ENCODE results near the gene RIN1. TPM values are rescaled to one million over a fixed set of nuclear protein-coding genes. Genes with fewer than 3 reads are reported as not detected.

The RIN1 gene
- total RNA-seq, 2 donors from 2014 or later, result 0.99 to 11.4 TPM

DNA sequence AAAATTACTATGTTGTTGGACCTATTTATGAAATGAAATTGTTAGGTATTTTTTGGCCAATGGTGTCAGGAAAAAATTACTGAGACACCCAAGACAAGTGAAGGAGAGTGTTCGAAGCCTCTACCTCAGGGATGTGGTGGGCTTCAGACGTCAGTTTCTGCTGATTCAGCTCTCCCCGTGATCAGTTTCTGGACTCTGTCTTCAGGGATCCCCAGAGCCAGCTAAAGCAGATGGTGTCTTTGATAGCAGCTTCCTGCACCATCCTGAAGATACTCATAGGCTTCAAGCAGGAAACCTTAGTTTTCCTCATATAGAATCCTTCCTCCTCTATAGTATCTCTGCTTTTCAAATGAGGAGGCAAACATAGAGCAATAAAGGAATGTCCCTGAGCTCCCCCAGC is 26.8 kb downstream of the RIN1 start:
- DNase-seq, result no peak
- H3K27ac ChIP-seq, result no peak overlapping the region
- H3K9me3 ChIP-seq, result no peaks in the 10 kb centered on the region
- ATAC-seq, result no peak
- WGBS, 2 donors, result 52 to 65% methylated on average over 3 of the region's 3 CpGs
- H3K36me3 ChIP-seq (replicated peaks in 1 of 2; ENCODE audit: insufficient read depth in 1 of 2, low read depth in 2 of 2), result no peaks in the 10 kb centered on the region
- peaks cover 21% of the 10 kb centered on the region for H3K4me1 ChIP-seq
- no peak overlapping the region for H3K4me3 ChIP-seq
- intact Hi-C loops (cut with DNase I), result no loop called here
- TF ChIP-seq POLR2A (IDR thresholded peaks at IDR 0.05), result no peak
- TF ChIP-seq, protein P1, sequence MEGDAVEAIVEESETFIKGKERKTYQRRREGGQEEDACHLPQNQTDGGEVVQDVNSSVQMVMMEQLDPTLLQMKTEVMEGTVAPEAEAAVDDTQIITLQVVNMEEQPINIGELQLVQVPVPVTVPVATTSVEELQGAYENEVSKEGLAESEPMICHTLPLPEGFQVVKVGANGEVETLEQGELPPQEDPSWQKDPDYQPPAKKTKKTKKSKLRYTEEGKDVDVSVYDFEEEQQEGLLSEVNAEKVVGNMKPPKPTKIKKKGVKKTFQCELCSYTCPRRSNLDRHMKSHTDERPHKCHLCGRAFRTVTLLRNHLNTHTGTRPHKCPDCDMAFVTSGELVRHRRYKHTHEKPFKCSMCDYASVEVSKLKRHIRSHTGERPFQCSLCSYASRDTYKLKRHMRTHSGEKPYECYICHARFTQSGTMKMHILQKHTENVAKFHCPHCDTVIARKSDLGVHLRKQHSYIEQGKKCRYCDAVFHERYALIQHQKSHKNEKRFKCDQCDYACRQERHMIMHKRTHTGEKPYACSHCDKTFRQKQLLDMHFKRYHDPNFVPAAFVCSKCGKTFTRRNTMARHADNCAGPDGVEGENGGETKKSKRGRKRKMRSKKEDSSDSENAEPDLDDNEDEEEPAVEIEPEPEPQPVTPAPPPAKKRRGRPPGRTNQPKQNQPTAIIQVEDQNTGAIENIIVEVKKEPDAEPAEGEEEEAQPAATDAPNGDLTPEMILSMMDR (IDR thresholded peaks at IDR 0.05), result no peak
- H3K27me3 ChIP-seq, result no peaks in the 10 kb centered on the region

- H3K27ac ChIP-seq, result no peak overlapping the region
- ATAC-seq, result no peak
- no peak for TF ChIP-seq POLR2A (IDR thresholded peaks at IDR 0.05)
- TF ChIP-seq, protein P1 (IDR thresholded peaks at IDR 0.05), result no peak
- intact Hi-C loops (cut with DNase I), result no loop called here
- 75 to 84% methylated on average over 12 of the region's 12 CpGs for WGBS, 2 donors
- H3K4me1 ChIP-seq, result no peaks in the 10 kb centered on the region
- H3K9me3 ChIP-seq, result no peaks in the 10 kb centered on the region
- DNase-seq, result no peak
- no peak overlapping the region for H3K4me3 ChIP-seq
- H3K27me3 ChIP-seq, result no peaks in the 10 kb centered on the region
- H3K36me3 ChIP-seq (replicated peaks in 1 of 2; ENCODE audit: insufficient read depth in 1 of 2, low read depth in 2 of 2), result no peaks in the 10 kb centered on the region
Observed at GRCh38 chr11:66302656-66303055, 33.6 kb downstream of the RIN1 start.

DNA sequence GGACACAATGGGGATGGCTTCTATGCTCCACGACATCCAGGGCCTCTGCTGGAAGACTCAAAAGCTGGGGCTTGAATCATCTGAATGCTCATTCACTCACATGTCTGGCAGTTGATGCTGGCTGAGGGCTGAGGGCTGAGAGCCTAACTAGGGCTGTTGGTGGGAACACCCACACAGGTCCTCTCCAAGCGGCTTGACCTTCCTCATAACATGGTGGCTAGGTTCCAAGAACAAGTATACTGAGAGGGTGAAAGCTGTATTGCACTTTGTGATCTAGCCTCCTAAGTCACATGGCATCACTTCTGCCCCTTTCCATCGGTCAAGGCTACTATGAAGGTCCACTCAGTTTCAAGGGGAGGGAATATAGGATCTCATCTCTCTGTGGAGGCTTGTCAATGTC is 37.0 kb downstream of the RIN1 start:
- no peak overlapping the region for H3K27ac ChIP-seq
- no peaks in the 10 kb centered on the region for H3K9me3 ChIP-seq
- DNase-seq, result no peak
- TF ChIP-seq POLR2A (IDR thresholded peaks at IDR 0.05), result no peak
- TF ChIP-seq, protein P1 (IDR thresholded peaks at IDR 0.05), result no peak
- no peaks in the 10 kb centered on the region for H3K4me1 ChIP-seq
- no peaks in the 10 kb centered on the region for H3K27me3 ChIP-seq
- ATAC-seq, result no peak
- intact Hi-C loops (cut with DNase I), result no loop called here
- no peaks in the 10 kb centered on the region for H3K36me3 ChIP-seq (replicated peaks in 1 of 2; ENCODE audit: insufficient read depth in 1 of 2, low read depth in 2 of 2)
- no peak overlapping the region for H3K4me3 ChIP-seq
- 50 to 64% methylated on average over 2 to 3 of the region's 3 CpGs for whole genome bisulfite sequencing, 2 donors

DNA sequence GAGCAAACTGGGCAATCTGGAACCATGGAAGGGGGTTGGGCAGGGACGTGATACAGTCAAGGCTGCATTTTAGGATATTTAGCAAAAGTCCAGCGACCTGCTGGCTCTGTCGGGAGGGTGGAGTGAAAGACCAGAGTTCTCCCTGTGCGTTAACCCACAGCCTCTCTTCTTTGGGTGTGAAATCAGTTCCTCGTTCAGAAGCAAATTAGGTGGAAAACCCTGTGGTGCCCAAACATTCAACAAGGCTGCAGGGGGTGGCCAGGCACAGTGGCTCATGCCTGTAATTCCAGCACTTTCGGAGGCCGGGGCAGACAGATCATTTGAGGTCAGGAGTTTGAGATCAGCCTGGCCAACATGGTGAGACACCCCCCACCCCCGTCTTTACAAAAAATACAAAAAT is 38.6 kb downstream of the RIN1 start:
- 52 to 70% methylated on average over 8 of the region's 8 CpGs for WGBS, 2 donors
- intact Hi-C loops (cut with DNase I), result no loop called here
- ATAC-seq, result no peak

More for the DNA sequence above, 38.6 kb downstream of the RIN1 start:
- H3K27ac ChIP-seq, result no peak overlapping the region
- H3K4me1 ChIP-seq, result no peaks in the 10 kb centered on the region
- H3K4me3 ChIP-seq, result no peak overlapping the region
- H3K36me3 ChIP-seq (replicated peaks in 1 of 2; ENCODE audit: insufficient read depth in 1 of 2, low read depth in 2 of 2), result no peaks in the 10 kb centered on the region
- no peaks in the 10 kb centered on the region for H3K9me3 ChIP-seq
- DNase-seq, result no peak
- TF ChIP-seq, protein P1 (IDR thresholded peaks at IDR 0.05), result no peak
- TF ChIP-seq POLR2A (IDR thresholded peaks at IDR 0.05), result no peak
- H3K27me3 ChIP-seq, result no peaks in the 10 kb centered on the region
